PC-9 (cell line): ENCODE results near the gene KPNA4. TPM values are rescaled to one million over a fixed set of nuclear protein-coding genes. Genes with fewer than 3 reads are reported as not detected.

Source experiments
- BruUV-seq: library from RNA; stranded (reverse); fragments of 400-500 nt; replicated peaks from 2 replicates; lab custom pipeline; 2021; lab: Mats Ljungman, UMichigan
- CTCF ChIA-PET: fragments of 300-600 bp; sonication (Branson Sonifier 250); formaldehyde crosslinking; loops from one replicate; lab custom pipeline; 2022; ENCODE audit warnings: antibody characterized with exemption; lab: Charles Lee
- POLR2A ChIA-PET: fragments of 300-600 bp; sonication (Branson Sonifier 250); formaldehyde crosslinking; loops from one replicate; lab custom pipeline; 2022; ENCODE audit warnings: antibody characterized with exemption; ENCODE audit not compliant: unreplicated experiment; lab: Charles Lee
- DNase-seq, 2 experiments: peaks; one replicate each; pipeline versions ENCODE4 v3.0.0 to v3.0.0-alpha.2; 2015 to 2022; ENCODE audit warnings: mixed read lengths in 1 of 2
- H2AFZ ChIP-seq: fragments of 200-600 bp; sonication (generic); 2 replicates; pipeline ENCODE4 v1.8.1; 2017; ENCODE audit warnings: antibody characterized with exemption
- H3F3A ChIP-seq: fragments of 200-600 bp; sonication (generic); 2 replicates; pipeline ENCODE4 v1.8.1; 2017; ENCODE audit warnings: antibody characterized with exemption, mild to moderate bottlenecking, low read depth; ENCODE audit not compliant: insufficient read depth
- H3K27ac ChIP-seq: fragments of 200-600 bp; sonication (generic); 2 replicates; pipeline ENCODE4 v1.6.1; 2016; ENCODE audit warnings: mixed run types
- H3K27me3 ChIP-seq: fragments of 200-600 bp; sonication (generic); 2 replicates; pipeline ENCODE4 v1.6.1; 2016; ENCODE audit warnings: low read depth, mixed run types; ENCODE audit not compliant: insufficient read depth
- H3K36me3 ChIP-seq: fragments of 200-600 bp; sonication (generic); 2 replicates; pipeline ENCODE4 v1.6.1; 2016; ENCODE audit warnings: low read depth, mixed run types
- H3K4me1 ChIP-seq: fragments of 200-600 bp; sonication (generic); replicated peaks from 2 replicates; pipeline ENCODE4 v1.6.1; 2016; ENCODE audit warnings: mixed run types; ENCODE audit not compliant: insufficient read depth
- H3K4me2 ChIP-seq: fragments of 200-600 bp; sonication (generic); 2 replicates; pipeline ENCODE4 v1.6.1; 2017; ENCODE audit warnings: mixed run types
- H3K4me3 ChIP-seq: fragments of 200-600 bp; sonication (generic); 2 replicates; pipeline ENCODE4 v1.6.1; 2016; ENCODE audit warnings: mixed run types
- H3K79me2 ChIP-seq: fragments of 200-600 bp; sonication (generic); 2 replicates; pipeline ENCODE4 v1.6.1; 2017; ENCODE audit warnings: low read depth, mixed run types
- H3K9me2 ChIP-seq: fragments of 200-600 bp; sonication (generic); 2 replicates; pipeline ENCODE4 v1.8.1; 2017; ENCODE audit warnings: mild to moderate bottlenecking; ENCODE audit not compliant: insufficient read depth
- H3K9me3 ChIP-seq: fragments of 200-600 bp; sonication (generic); 2 replicates; pipeline ENCODE4 v1.8.1; 2016; ENCODE audit warnings: low read depth; ENCODE audit not compliant: insufficient read depth
- H4K20me1 ChIP-seq: fragments of 200-600 bp; sonication (generic); 2 replicates; pipeline ENCODE4 v1.8.1; 2017; ENCODE audit not compliant: insufficient read depth
- EZH2 ChIP-seq: fragments of 200-600 bp; sonication (generic); IDR thresholded peaks from 2 replicates; pipeline ENCODE4 v1.8.0; 2017; ENCODE audit warnings: antibody characterized with exemption, low read depth
- intact Hi-C: fragments of 100-400 bp; cut with micrococcal nuclease; formaldehyde crosslinking; loops from one replicate; pipeline ENCODE4 v1.10.0; 2022; ENCODE audit not compliant: unreplicated experiment
- total RNA-seq: library from RNA; stranded (reverse); gene quantifications from 2 replicates; pipeline ENCODE4 v1.2.3, GENCODE V29; 2021
- TF ChIP-seq, protein P1 (sequence below): fragments of 200-600 bp; sonication (generic); conservative IDR thresholded peaks from 2 replicates; pipeline ENCODE4 v1.6.1; 2017; ENCODE audit warnings: mixed run types, antibody characterized with exemption, mild to moderate bottlenecking, moderate library complexity

Gene KPNA4
- total RNA-seq, 1 experiment from 2014 or later, result 61.0 TPM

DNA sequence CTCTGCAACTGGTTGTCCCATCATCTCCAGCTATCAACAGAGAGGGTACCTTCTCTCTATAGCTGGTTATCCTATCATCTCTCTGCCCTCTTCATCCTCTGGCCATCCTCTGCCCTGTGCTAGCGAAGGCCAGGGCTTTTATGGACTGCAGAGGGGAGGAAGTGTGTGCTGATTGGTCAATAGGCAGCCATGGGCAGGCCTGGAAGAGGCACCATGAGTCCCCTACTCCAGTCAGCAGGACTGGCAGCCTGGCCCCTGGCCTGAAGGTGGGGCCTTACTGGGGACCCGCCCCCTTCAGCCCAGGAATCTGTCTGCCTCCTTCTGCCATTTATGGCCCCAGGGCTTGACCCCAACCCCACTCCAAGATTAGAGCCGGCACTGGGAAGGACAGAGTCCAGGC is 105.3 kb downstream of the KPNA4 start:
- H3K27ac ChIP-seq, result no peak overlapping the region
- H3F3A ChIP-seq, result no peaks in the 10 kb centered on the region
- no peak overlapping the region for H3K4me2 ChIP-seq
- H3K27me3 ChIP-seq, result no peaks in the 10 kb centered on the region
- no peaks in the 10 kb centered on the region for H3K9me2 ChIP-seq
- no peaks in the 10 kb centered on the region for H3K36me3 ChIP-seq
- TF ChIP-seq, protein P1, sequence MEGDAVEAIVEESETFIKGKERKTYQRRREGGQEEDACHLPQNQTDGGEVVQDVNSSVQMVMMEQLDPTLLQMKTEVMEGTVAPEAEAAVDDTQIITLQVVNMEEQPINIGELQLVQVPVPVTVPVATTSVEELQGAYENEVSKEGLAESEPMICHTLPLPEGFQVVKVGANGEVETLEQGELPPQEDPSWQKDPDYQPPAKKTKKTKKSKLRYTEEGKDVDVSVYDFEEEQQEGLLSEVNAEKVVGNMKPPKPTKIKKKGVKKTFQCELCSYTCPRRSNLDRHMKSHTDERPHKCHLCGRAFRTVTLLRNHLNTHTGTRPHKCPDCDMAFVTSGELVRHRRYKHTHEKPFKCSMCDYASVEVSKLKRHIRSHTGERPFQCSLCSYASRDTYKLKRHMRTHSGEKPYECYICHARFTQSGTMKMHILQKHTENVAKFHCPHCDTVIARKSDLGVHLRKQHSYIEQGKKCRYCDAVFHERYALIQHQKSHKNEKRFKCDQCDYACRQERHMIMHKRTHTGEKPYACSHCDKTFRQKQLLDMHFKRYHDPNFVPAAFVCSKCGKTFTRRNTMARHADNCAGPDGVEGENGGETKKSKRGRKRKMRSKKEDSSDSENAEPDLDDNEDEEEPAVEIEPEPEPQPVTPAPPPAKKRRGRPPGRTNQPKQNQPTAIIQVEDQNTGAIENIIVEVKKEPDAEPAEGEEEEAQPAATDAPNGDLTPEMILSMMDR, result no peak
- no peak for TF ChIP-seq EZH2
- intact Hi-C loops, result no loop called here
- H3K4me3 ChIP-seq, result no peak overlapping the region
- H3K9me3 ChIP-seq, result no peaks in the 10 kb centered on the region
- POLR2A ChIA-PET, result no interaction called here
- no peaks in the 10 kb centered on the region for H4K20me1 ChIP-seq
- CTCF ChIA-PET, result no interaction called here
- H3K4me1 ChIP-seq, result no peaks in the 10 kb centered on the region
- no TSS peak for BruUV-seq
- DNase-seq, result no peak
- no peaks in the 10 kb centered on the region for H3K79me2 ChIP-seq
- no peak overlapping the region for H2AFZ ChIP-seq

DNA sequence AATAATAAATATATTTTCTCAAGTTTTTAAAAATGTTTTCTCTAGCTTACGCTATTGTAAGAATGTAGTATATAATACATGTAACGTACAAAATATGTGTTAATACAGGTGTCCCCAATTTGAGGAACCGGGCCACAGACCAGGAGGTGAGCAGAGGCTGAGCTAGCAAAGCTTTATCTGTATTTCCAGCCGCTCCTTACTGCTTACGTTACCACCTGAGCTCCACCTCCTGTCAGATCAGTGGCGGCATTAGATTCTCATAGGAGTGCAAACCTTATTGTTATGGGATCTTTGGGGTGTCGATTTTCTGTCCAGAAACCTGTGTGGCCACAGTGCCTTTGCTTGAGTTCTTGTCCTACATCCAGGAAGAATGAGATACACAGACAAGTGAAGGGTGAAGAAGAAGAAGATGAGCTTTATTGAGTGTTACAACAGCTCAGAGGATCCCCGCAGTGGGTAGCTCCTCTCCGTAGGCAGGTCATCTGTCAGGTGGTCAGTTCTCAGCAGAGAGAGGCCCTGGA is 105.9 kb downstream of the KPNA4 start:
- H4K20me1 ChIP-seq, result no peaks in the 10 kb centered on the region
- H3K9me3 ChIP-seq, result no peaks in the 10 kb centered on the region
- ChIA-PET POLR2A (interaction anchor here (0.6 kb wide), 1 partner anchor 649 kb away, joined by 4 read pairs; no protein-coding TSS in a partner anchor), CTCF (interaction anchor here (0.6 kb wide), 1 partner anchor 46 kb away, joined by 4 read pairs; no protein-coding TSS in a partner anchor)
- no peak overlapping the region for H2AFZ ChIP-seq
- H3K36me3 ChIP-seq, result no peaks in the 10 kb centered on the region
- no peak overlapping the region for H3K27ac ChIP-seq
- no peak overlapping the region for H3K4me2 ChIP-seq
- no peaks in the 10 kb centered on the region for H3K27me3 ChIP-seq
- no peaks in the 10 kb centered on the region for H3K9me2 ChIP-seq
- H3K4me3 ChIP-seq, result no peak overlapping the region
- TF ChIP-seq, protein P1, result no peak
- TF ChIP-seq EZH2, result no peak
- DNase-seq, result no peak
- BruUV-seq, result no TSS peak
- intact Hi-C loops, result no loop called here
- H3K79me2 ChIP-seq, result no peaks in the 10 kb centered on the region
- no peaks in the 10 kb centered on the region for H3F3A ChIP-seq
- no peaks in the 10 kb centered on the region for H3K4me1 ChIP-seq

DNA sequence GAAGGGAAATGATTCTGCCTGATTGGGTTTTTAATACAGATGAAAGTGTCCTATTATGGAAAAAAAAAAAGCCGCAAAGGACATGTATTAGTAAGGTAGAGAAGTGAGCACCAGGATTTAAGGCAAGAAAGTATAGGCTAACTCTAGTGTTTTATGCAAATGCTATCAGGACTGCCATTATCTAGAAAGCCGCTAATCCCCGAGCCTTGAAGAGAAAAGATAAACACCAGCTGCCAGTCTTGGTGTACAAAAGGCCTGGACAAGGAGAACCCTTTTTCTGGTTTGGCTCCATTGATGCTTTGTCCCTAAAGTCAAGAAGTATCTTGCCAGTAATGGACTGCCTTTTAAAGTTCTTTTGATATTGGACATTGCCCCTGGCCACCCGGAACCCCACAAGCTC is 107.2 kb downstream of the KPNA4 start:
- intact Hi-C loops, result no loop called here
- Histone ChIP-seq H3K79me2 (no peaks in the 10 kb centered on the region), H3K27me3 (no peaks in the 10 kb centered on the region), H3K4me3 (no peak overlapping the region), H3K36me3 (no peaks in the 10 kb centered on the region), H3K9me2 (no peaks in the 10 kb centered on the region), H3K9me3 (no peaks in the 10 kb centered on the region), H2AFZ (no peak overlapping the region), H4K20me1 (no peaks in the 10 kb centered on the region), H3K4me1 (no peaks in the 10 kb centered on the region), H3F3A (no peaks in the 10 kb centered on the region), H3K4me2 (no peak overlapping the region), H3K27ac (no peak overlapping the region)
- no TSS peak for BruUV-seq
- CTCF ChIA-PET, result interaction anchor here (0.7 kb wide), 1 partner anchor 497 kb away, joined by 3 read pairs; no protein-coding TSS in a partner anchor
- DNase-seq, result no peak
- POLR2A ChIA-PET, result no interaction called here
- TF ChIP-seq, protein P1, result no peak
- TF ChIP-seq EZH2, result no peak
